K562 (cell line): ENCODE measurements around the gene SDCCAG8.

ENCODE experiments used
- CTCF ChIP-seq, 3 experiments: IDR thresholded peaks in 2 of 3; conservative IDR thresholded peaks in 1 of 3; 2 replicates each; pipeline ENCODE4 v1.5.1; 2011 to 2012; ENCODE audit warnings: low read length in 3 of 3, mild to moderate bottlenecking in 3 of 3, control low read depth in 2 of 3, improper control_type of control experiment in 1 of 3, inconsistent platforms in 1 of 3, low read depth in 1 of 3, mixed read lengths in 1 of 3, moderate library complexity in 1 of 3; ENCODE audit not compliant: insufficient read depth in 2 of 3
- JUN ChIP-seq, 2 experiments: sonication (generic) in 1 of 2; formaldehyde crosslinking in 1 of 2; IDR thresholded peaks; 2 replicates each; pipeline versions ENCODE4 v1.6.1 to v1.8.0; 2012 to 2022; ENCODE audit warnings: borderline replicate concordance in 2 of 2, mild to moderate bottlenecking in 2 of 2, improper control_type of control experiment in 1 of 2, low read depth in 1 of 2, low read length in 1 of 2, missing genetic modification reagents in 1 of 2
- NR1H2 ChIP-seq: sonication (generic); formaldehyde crosslinking; IDR thresholded peaks from 2 replicates; pipeline ENCODE4 v1.4.0; 2020; ENCODE audit warnings: mild to moderate bottlenecking, missing genetic modification reagents
- ZNF766 ChIP-seq: fragments of 200-800 bp; sonication (Bioruptor generic); conservative IDR thresholded peaks from 2 replicates; pipeline ENCODE4 v1.6.1; 2016; ENCODE audit warnings: missing genetic modification characterization, missing compliant biosample characterization

GRCh38 chr1:243267471-243267880 lies 11.6 kb downstream of the SDCCAG8 start:
- TF ChIP-seq ZNF766 (no peak; the same call in 1 of the 2 replicates), JUN (IDR thresholded peaks at IDR 0.05; ENCODE audit: borderline replicate concordance, low read depth, low read length) (no peak), JUN (CRISPR knock-in tag; IDR thresholded peaks at IDR 0.05; ENCODE audit: borderline replicate concordance) (no peak), NR1H2 (CRISPR knock-in tag) (no peak), CTCF (IDR thresholded peaks at IDR 0.05 in 2 of 3, conservative IDR thresholded peaks at IDR 0.05 in 1 of 3; ENCODE audit: insufficient read depth in 2 of 3, low read depth in 1 of 3, low read length in 3 of 3) (no peak)
